GM18951 (cell line): Measurements from ENCODE around the gene C8A.

Experiments
- POLR2A ChIP-seq: IDR thresholded peaks from 4 replicates; pipeline ENCODE4 v1.6.1; 2011; ENCODE audit warnings: mild to moderate bottlenecking; ENCODE audit not compliant: insufficient read length, insufficient read depth; ENCODE audit errors: extremely low read depth
- in situ Hi-C: fragments of 300-500 bp; cut with MboI; formaldehyde crosslinking; loops from one replicate; pipeline ENCODE4 v1.12.0; 2022; ENCODE audit warnings: low sequenced_read_pairs, mixed read lengths, inconsistent platforms; ENCODE audit not compliant: unreplicated experiment

The C8A gene

GRCh38 chr1:56927986-56928385 lies 73.4 kb downstream of the C8A start:
- TF ChIP-seq POLR2A: no peak
- in situ Hi-C loops: no loop called here

GRCh38 chr1:56929492-56929891 lies 74.9 kb downstream of the C8A start:
- TF ChIP-seq POLR2A: no peak
- in situ Hi-C loops: no loop called here

- TF ChIP-seq POLR2A: no peak
These were observed 76.6 kb downstream of the C8A start for GRCh38 chr1:56931211-56931610.

GRCh38 chr1:56931686-56932085 lies 77.1 kb downstream of the C8A start:
- in situ Hi-C loops: no loop called here

More at GRCh38 chr1:56931211-56931610, 76.6 kb downstream of the C8A start:
- in situ Hi-C loops: no loop called here

GRCh38 chr1:56933161-56933560 lies 78.6 kb downstream of the C8A start:
- no peak for TF ChIP-seq POLR2A
- in situ Hi-C loops: no loop called here

More at GRCh38 chr1:56931686-56932085, 77.1 kb downstream of the C8A start:
- no peak for TF ChIP-seq POLR2A

- TF ChIP-seq POLR2A: no peak
- in situ Hi-C loops: no loop called here
These were observed 79.0 kb downstream of the C8A start for GRCh38 chr1:56933606-56934005.

- in situ Hi-C loops: no loop called here
- TF ChIP-seq POLR2A: no peak
These were observed 79.9 kb downstream of the C8A start for GRCh38 chr1:56934430-56935060.

- TF ChIP-seq POLR2A: no peak
- in situ Hi-C loops: no loop called here
These were observed 84.0 kb downstream of the C8A start for GRCh38 chr1:56938646-56939045.

- TF ChIP-seq POLR2A: no peak
- in situ Hi-C loops: no loop called here
These were observed 84.6 kb downstream of the C8A start for GRCh38 chr1:56939209-56939608.

- TF ChIP-seq POLR2A: no peak
- in situ Hi-C loops: no loop called here
These were observed 85.4 kb downstream of the C8A start for GRCh38 chr1:56940039-56940438.

GRCh38 chr1:56948403-56949023 lies 93.9 kb downstream of the C8A start:
- in situ Hi-C loops: no loop called here
- no peak for TF ChIP-seq POLR2A

- no peak for TF ChIP-seq POLR2A
- in situ Hi-C loops: no loop called here
These were observed 97.9 kb downstream of the C8A start for GRCh38 chr1:56952501-56952900.

GRCh38 chr1:56953386-56953785 lies 98.8 kb downstream of the C8A start:
- in situ Hi-C loops: no loop called here
- no peak for TF ChIP-seq POLR2A

- no peak for TF ChIP-seq POLR2A
- in situ Hi-C loops: no loop called here
These were observed 100.1 kb downstream of the C8A start for GRCh38 chr1:56954664-56955063.
